Activated CD8-positive, alpha-beta memory T cell treated with anti-CD3 and anti-CD28 coated beads, Interleukin-2, amount 10 ng/mL, durations not matched to agents 7 days and 5 days (primary cell): ENCODE measurements around the gene SIGLEC1. TPM values are rescaled to one million over a fixed set of nuclear protein-coding genes. Genes with fewer than 3 reads are reported as not detected.

Experiments
- ATAC-seq: fragments of 150-1000 bp; cut with Tn5 transposase; one replicate; pipeline ENCODE4 v1.10.0; 2021; ENCODE audit warnings: moderate library complexity
- CTCF ChIA-PET: fragments of 350-600 bp; sonication (Branson Sonifier 250); formaldehyde crosslinking; loops from one replicate; lab custom pipeline; 2021; ENCODE audit warnings: antibody characterized with exemption; lab: Charles Lee
- DNase-seq: peaks from one replicate; pipeline ENCODE4 v3.0.0-alpha.2; 2020
- H3K27ac Mint-ChIP-seq: one replicate; pipeline ENCODE4 v1.8.0; 2021; ENCODE audit warnings: mild to moderate bottlenecking, mixed read lengths
- H3K27me3 Mint-ChIP-seq: one replicate; pipeline ENCODE4 v1.8.0; 2021; ENCODE audit warnings: mixed read lengths
- H3K36me3 Mint-ChIP-seq: one replicate; pipeline ENCODE4 v1.8.0; 2021; ENCODE audit warnings: mild to moderate bottlenecking, mixed read lengths
- H3K4me1 Mint-ChIP-seq: one replicate; pipeline ENCODE4 v1.8.0; 2021; ENCODE audit warnings: mixed read lengths
- H3K4me3 Mint-ChIP-seq: one replicate; pipeline ENCODE4 v1.8.0; 2021; ENCODE audit warnings: mild to moderate bottlenecking, moderate library complexity, mixed read lengths
- H3K9me3 Mint-ChIP-seq: one replicate; pipeline ENCODE4 v1.8.0; 2022; ENCODE audit warnings: low read depth, mixed read lengths
- total RNA-seq, 2 experiments: library from RNA; stranded (reverse); gene quantifications; one replicate each; pipeline ENCODE4 v1.2.3, GENCODE V29; 2021

SIGLEC1 gene
- total RNA-seq: not detected

- H3K27me3 Mint-ChIP-seq: peaks cover 11% of the 10 kb centered on the region
- H3K4me3 Mint-ChIP-seq: no peak within 1 kb of the TSS
- no peak for DNase-seq
- no peak for ATAC-seq
- no peaks in the 10 kb centered on the region for H3K9me3 Mint-ChIP-seq
- H3K36me3 Mint-ChIP-seq: no peaks in the 10 kb centered on the region
- no peak within 1 kb of the TSS for H3K27ac Mint-ChIP-seq
- CTCF ChIA-PET: interaction anchor here (1.6 to 3.0 kb wide), 3 partner anchors 35 to 149 kb away, joined by 3 to 19 read pairs (median 8); no protein-coding TSS in a partner anchor
- peaks cover 6% of the 10 kb centered on the region for H3K4me1 Mint-ChIP-seq
These were observed at the start of gene SIGLEC1 for GRCh38 chr20:3712279-3712873. Gene SIGLEC1 (minus strand): TSS chr20:3712600. CDS start chr20:3707128, 5,472 bp downstream.

GRCh38 chr20:3760655-3761348 lies 48.4 kb upstream of the SIGLEC1 start:
- Mint-ChIP-seq H3K9me3 (no peaks in the 10 kb centered on the region), H3K27me3 (no peaks in the 10 kb centered on the region), H3K4me3 (no peak overlapping the region), H3K27ac (no peak overlapping the region), H3K4me1 (peaks cover 6% of the 10 kb centered on the region), H3K36me3 (peaks cover 1% of the 10 kb centered on the region)
- CTCF ChIA-PET: interaction anchor here (0.6 to 1.9 kb wide), 4 partner anchors 42 to 325 kb away, joined by 3 to 5 read pairs (median 3); no protein-coding TSS in a partner anchor
- no peak for DNase-seq
- ATAC-seq: no peak

GRCh38 chr20:3759884-3760283 lies 47.5 kb upstream of the SIGLEC1 start:
- Mint-ChIP-seq H3K27ac (no peak overlapping the region), H3K4me1 (peaks cover 3% of the 10 kb centered on the region), H3K4me3 (no peak overlapping the region), H3K36me3 (peaks cover 1% of the 10 kb centered on the region), H3K27me3 (no peaks in the 10 kb centered on the region), H3K9me3 (no peaks in the 10 kb centered on the region)
- CTCF ChIA-PET: interaction anchor here (0.6 to 4.0 kb wide), 4 partner anchors 8 to 326 kb away, joined by 3 to 23 read pairs (median 6); partner anchors contain the start of gene ADISSP
- ATAC-seq: no peak
- DNase-seq: no peak

- Mint-ChIP-seq H3K27ac (no peak overlapping the region), H3K27me3 (no peaks in the 10 kb centered on the region), H3K4me1 (peaks cover 3% of the 10 kb centered on the region), H3K9me3 (no peaks in the 10 kb centered on the region), H3K36me3 (peaks cover 1% of the 10 kb centered on the region), H3K4me3 (no peak overlapping the region)
- no peak for DNase-seq
- no peak for ATAC-seq
- CTCF ChIA-PET: interaction anchor here (1.9 to 4.0 kb wide), 3 partner anchors 9 to 96 kb away, joined by 5 to 23 read pairs (median 7); partner anchors contain the start of gene ADISSP
These were observed 47.0 kb upstream of the SIGLEC1 start for GRCh38 chr20:3759316-3759823.

- CTCF ChIA-PET: interaction anchor here (1.6 to 4.0 kb wide), 4 partner anchors 8 to 18 kb away, joined by 4 to 23 read pairs (median 6); partner anchors contain the start of gene ADISSP
- H3K9me3 Mint-ChIP-seq: no peaks in the 10 kb centered on the region
These were observed 46.2 kb upstream of the SIGLEC1 start for GRCh38 chr20:3758566-3758965.

GRCh38 chr20:3757268-3757667 lies 44.9 kb upstream of the SIGLEC1 start:
- CTCF ChIA-PET: interaction anchor here (0.9 to 4.0 kb wide), 9 partner anchors 9 to 98 kb away, joined by 3 to 23 read pairs (median 6); partner anchors contain the start of gene ADISSP
- Mint-ChIP-seq H3K27ac (no peak overlapping the region), H3K36me3 (peaks cover 1% of the 10 kb centered on the region)

More at GRCh38 chr20:3758566-3758965, 46.2 kb upstream of the SIGLEC1 start:
- DNase-seq (no peak), ATAC-seq (no peak)
- H3K27ac Mint-ChIP-seq: no peak overlapping the region
- H3K36me3 Mint-ChIP-seq: peaks cover 1% of the 10 kb centered on the region
- H3K27me3 Mint-ChIP-seq: no peaks in the 10 kb centered on the region
- no peak overlapping the region for H3K4me3 Mint-ChIP-seq
- H3K4me1 Mint-ChIP-seq: peaks cover 3% of the 10 kb centered on the region

GRCh38 chr20:3755814-3756480 lies 43.5 kb upstream of the SIGLEC1 start:
- Mint-ChIP-seq H3K4me1 (peaks cover 6% of the 10 kb centered on the region), H3K36me3 (peaks cover 1% of the 10 kb centered on the region), H3K4me3 (no peak overlapping the region), H3K27ac (no peak overlapping the region), H3K9me3 (no peaks in the 10 kb centered on the region), H3K27me3 (peaks cover 1% of the 10 kb centered on the region)
- no peak for DNase-seq
- ATAC-seq: no peak
- CTCF ChIA-PET: interaction anchor here (1.3 to 9.0 kb wide), 4 partner anchors 11 to 100 kb away, joined by 3 to 80 read pairs (median 22); partner anchors contain the start of gene ADISSP

More at GRCh38 chr20:3757268-3757667, 44.9 kb upstream of the SIGLEC1 start:
- ATAC-seq (no peak), DNase-seq (no peak)
- H3K9me3 Mint-ChIP-seq: no peaks in the 10 kb centered on the region
- H3K4me1 Mint-ChIP-seq: peaks cover 6% of the 10 kb centered on the region
- H3K27me3 Mint-ChIP-seq: no peaks in the 10 kb centered on the region
- H3K4me3 Mint-ChIP-seq: no peak overlapping the region

GRCh38 chr20:3755269-3755668 lies 42.9 kb upstream of the SIGLEC1 start:
- CTCF ChIA-PET: interaction anchor here (1.3 to 9.0 kb wide), 3 partner anchors 12 to 101 kb away, joined by 3 to 80 read pairs (median 38); partner anchors contain the start of gene ADISSP
- Mint-ChIP-seq H3K4me1 (peaks cover 7% of the 10 kb centered on the region), H3K4me3 (no peak overlapping the region), H3K27me3 (peaks cover 4% of the 10 kb centered on the region), H3K27ac (no peak overlapping the region), H3K36me3 (peaks cover 1% of the 10 kb centered on the region), H3K9me3 (no peaks in the 10 kb centered on the region)
- DNase-seq: no peak
- ATAC-seq: no peak

GRCh38 chr20:3754276-3754630 lies 41.9 kb upstream of the SIGLEC1 start:
- ATAC-seq (no peak), DNase-seq (no peak)
- H3K4me1 Mint-ChIP-seq: peaks cover 7% of the 10 kb centered on the region
- H3K27me3 Mint-ChIP-seq: peaks cover 4% of the 10 kb centered on the region
- no peaks in the 10 kb centered on the region for H3K9me3 Mint-ChIP-seq
- peaks cover 1% of the 10 kb centered on the region for H3K36me3 Mint-ChIP-seq
- H3K4me3 Mint-ChIP-seq: no peak overlapping the region
- H3K27ac Mint-ChIP-seq: no peak overlapping the region
- CTCF ChIA-PET: interaction anchor here (1.3 to 9.0 kb wide), 4 partner anchors 9 to 102 kb away, joined by 3 to 80 read pairs (median 22); partner anchors contain the start of gene ADISSP

- Mint-ChIP-seq H3K4me3 (no peak overlapping the region), H3K36me3 (peaks cover 1% of the 10 kb centered on the region), H3K9me3 (no peaks in the 10 kb centered on the region), H3K27ac (no peak overlapping the region), H3K4me1 (peaks cover 7% of the 10 kb centered on the region), H3K27me3 (peaks cover 4% of the 10 kb centered on the region)
- CTCF ChIA-PET: interaction anchor here (0.9 to 9.0 kb wide), 17 partner anchors 8 to 328 kb away, joined by 3 to 80 read pairs (median 4); partner anchors contain the start of genes ADISSP, AP5S1, CENPB and SPEF1
- ATAC-seq (no peak), DNase-seq (no peak)
These were observed 41.3 kb upstream of the SIGLEC1 start for GRCh38 chr20:3753501-3754275.

- Mint-ChIP-seq H3K4me3 (no peak overlapping the region), H3K4me1 (peaks cover 7% of the 10 kb centered on the region), H3K27ac (no peak overlapping the region), H3K9me3 (no peaks in the 10 kb centered on the region), H3K36me3 (peaks cover 1% of the 10 kb centered on the region), H3K27me3 (peaks cover 4% of the 10 kb centered on the region)
- ATAC-seq (peak; percentile 72), DNase-seq (peak; percentile 75)
- CTCF ChIA-PET: interaction anchor here (0.8 to 9.0 kb wide), 22 partner anchors 8 to 329 kb away, joined by 3 to 80 read pairs (median 4); partner anchors contain the start of genes ADISSP, AP5S1, CENPB and SPEF1
These were observed 40.7 kb upstream of the SIGLEC1 start for GRCh38 chr20:3753098-3753497.

GRCh38 chr20:3752386-3752759 lies 40.0 kb upstream of the SIGLEC1 start:
- ATAC-seq (no peak), DNase-seq (no peak)
- Mint-ChIP-seq H3K4me3 (peak overlapping the region; percentile 51), H3K36me3 (peaks cover 1% of the 10 kb centered on the region), H3K4me1 (peaks cover 7% of the 10 kb centered on the region), H3K9me3 (no peaks in the 10 kb centered on the region), H3K27me3 (peaks cover 7% of the 10 kb centered on the region), H3K27ac (no peak overlapping the region)
- CTCF ChIA-PET: interaction anchor here (0.8 to 9.0 kb wide), 20 partner anchors 8 to 330 kb away, joined by 3 to 80 read pairs (median 4); partner anchors contain the start of genes ADISSP, AP5S1 and CENPB
